Stimulated activated naive CD8-positive, alpha-beta T cell treated with anti-CD3 and anti-CD28 coated beads, Interleukin-15, Interleukin-2, amounts not matched to agents 100 ng/mL and 50 ng/mL, for 24 hours (primary cell): ENCODE measurements around the gene NME1.
A peak's percentile ranks its signal among the peaks of the same experiment; 100 is the strongest.
"Not testable (repeated sequence)": the region's sequence is repeated elsewhere in the genome, so short reads cannot be mapped to it uniquely, and the experiment has no call there.

Experiments used
- H3K27ac Mint-ChIP-seq: one replicate; pipeline ENCODE4 v1.8.0; 2021; ENCODE audit warnings: mild to moderate bottlenecking, mixed read lengths
- H3K27me3 Mint-ChIP-seq: one replicate; pipeline ENCODE4 v1.8.0; 2021; ENCODE audit warnings: mixed read lengths
- H3K36me3 Mint-ChIP-seq: one replicate; pipeline ENCODE4 v1.8.0; 2021; ENCODE audit warnings: low read depth, mixed read lengths
- H3K4me1 Mint-ChIP-seq: one replicate; pipeline ENCODE4 v1.8.0; 2021; ENCODE audit warnings: low read depth, mixed read lengths
- H3K4me3 Mint-ChIP-seq: one replicate; pipeline ENCODE4 v1.8.0; 2021; ENCODE audit warnings: mild to moderate bottlenecking, mixed read lengths
- H3K9me3 Mint-ChIP-seq: one replicate; pipeline ENCODE4 v1.8.0; 2021; ENCODE audit warnings: mixed read lengths

The NME1 gene

GRCh38 chr17:51153210-51154072 lies at the start of gene NME1:
Gene NME1, plus strand, starts transcription at chr17:51153559. Its CDS starts 2,096 bp downstream, at chr17:51155655.
- H3K36me3 Mint-ChIP-seq = peaks cover 17% of the 10 kb centered on the region
- H3K27ac Mint-ChIP-seq = no peak within 1 kb of the TSS
- H3K4me3 Mint-ChIP-seq = no peak within 1 kb of the TSS
- H3K27me3 Mint-ChIP-seq = no peaks in the 10 kb centered on the region
- H3K4me1 Mint-ChIP-seq = peaks cover 11% of the 10 kb centered on the region
- no peaks in the 10 kb centered on the region for H3K9me3 Mint-ChIP-seq

- H3K4me3 Mint-ChIP-seq = no peak overlapping the region
- H3K27me3 Mint-ChIP-seq = no peaks in the 10 kb centered on the region
- H3K4me1 Mint-ChIP-seq = peaks cover 14% of the 10 kb centered on the region
- H3K36me3 Mint-ChIP-seq = peaks cover 13% of the 10 kb centered on the region
- H3K27ac Mint-ChIP-seq = no peak overlapping the region
- H3K9me3 Mint-ChIP-seq = no peaks in the 10 kb centered on the region
These were observed 45.6 kb upstream of the NME1 start for GRCh38 chr17:51107778-51108177.

- H3K27ac Mint-ChIP-seq, H3K4me3 Mint-ChIP-seq, H3K9me3 Mint-ChIP-seq, H3K36me3 Mint-ChIP-seq, H3K27me3 Mint-ChIP-seq: not testable (repeated sequence)
- peaks cover 25% of the 10 kb centered on the region for H3K4me1 Mint-ChIP-seq
These were observed 40.8 kb upstream of the NME1 start for GRCh38 chr17:51112303-51113222.

- Mint-ChIP-seq H3K9me3 (no peaks in the 10 kb centered on the region), H3K36me3 (peaks cover 11% of the 10 kb centered on the region), H3K4me3 (no peak overlapping the region), H3K27ac (no peak overlapping the region), H3K4me1 (peaks cover 47% of the 10 kb centered on the region), H3K27me3 (no peaks in the 10 kb centered on the region)
These were observed 38.2 kb upstream of the NME1 start for GRCh38 chr17:51115179-51115578.

GRCh38 chr17:51118330-51119195 lies 34.8 kb upstream of the NME1 start:
- H3K36me3 Mint-ChIP-seq = peaks cover 11% of the 10 kb centered on the region
- H3K27me3 Mint-ChIP-seq = no peaks in the 10 kb centered on the region
- peaks cover 65% of the 10 kb centered on the region for H3K4me1 Mint-ChIP-seq
- no peaks in the 10 kb centered on the region for H3K9me3 Mint-ChIP-seq
- H3K4me3 Mint-ChIP-seq = peak overlapping the region; percentile 89
- no peak overlapping the region for H3K27ac Mint-ChIP-seq

GRCh38 chr17:51119415-51120356 lies 33.7 kb upstream of the NME1 start:
- peaks cover 11% of the 10 kb centered on the region for H3K36me3 Mint-ChIP-seq
- peak overlapping the region; percentile 89 for H3K4me3 Mint-ChIP-seq
- peak overlapping the region; percentile 95 for H3K27ac Mint-ChIP-seq
- no peaks in the 10 kb centered on the region for H3K27me3 Mint-ChIP-seq
- no peaks in the 10 kb centered on the region for H3K9me3 Mint-ChIP-seq
- H3K4me1 Mint-ChIP-seq = peaks cover 65% of the 10 kb centered on the region

DNA sequence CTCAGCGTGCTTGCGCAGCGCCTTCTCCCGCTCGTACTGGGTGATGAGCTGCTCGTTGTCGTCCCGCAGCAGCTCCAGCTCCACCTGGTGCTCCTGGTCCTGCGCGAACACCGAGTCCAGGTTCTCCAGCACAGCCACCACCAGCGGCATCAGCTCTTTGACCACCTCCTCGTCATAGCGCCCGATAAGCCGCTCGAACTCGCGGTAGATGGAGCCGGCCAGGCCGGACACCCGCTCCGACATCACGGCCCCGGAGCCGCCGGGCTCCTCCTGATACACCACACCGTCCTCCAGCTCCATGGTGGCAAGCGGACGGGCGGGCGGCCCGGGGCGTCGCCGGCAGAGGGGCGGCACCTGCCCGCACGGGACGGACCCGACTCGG lies 33.0 kb upstream of the NME1 start:
- H3K4me1 Mint-ChIP-seq = peaks cover 58% of the 10 kb centered on the region
- H3K36me3 Mint-ChIP-seq = peaks cover 8% of the 10 kb centered on the region
- H3K4me3 Mint-ChIP-seq = peak overlapping the region; percentile 89
- no peaks in the 10 kb centered on the region for H3K27me3 Mint-ChIP-seq
- H3K27ac Mint-ChIP-seq = peak overlapping the region; percentile 95
- no peaks in the 10 kb centered on the region for H3K9me3 Mint-ChIP-seq

DNA sequence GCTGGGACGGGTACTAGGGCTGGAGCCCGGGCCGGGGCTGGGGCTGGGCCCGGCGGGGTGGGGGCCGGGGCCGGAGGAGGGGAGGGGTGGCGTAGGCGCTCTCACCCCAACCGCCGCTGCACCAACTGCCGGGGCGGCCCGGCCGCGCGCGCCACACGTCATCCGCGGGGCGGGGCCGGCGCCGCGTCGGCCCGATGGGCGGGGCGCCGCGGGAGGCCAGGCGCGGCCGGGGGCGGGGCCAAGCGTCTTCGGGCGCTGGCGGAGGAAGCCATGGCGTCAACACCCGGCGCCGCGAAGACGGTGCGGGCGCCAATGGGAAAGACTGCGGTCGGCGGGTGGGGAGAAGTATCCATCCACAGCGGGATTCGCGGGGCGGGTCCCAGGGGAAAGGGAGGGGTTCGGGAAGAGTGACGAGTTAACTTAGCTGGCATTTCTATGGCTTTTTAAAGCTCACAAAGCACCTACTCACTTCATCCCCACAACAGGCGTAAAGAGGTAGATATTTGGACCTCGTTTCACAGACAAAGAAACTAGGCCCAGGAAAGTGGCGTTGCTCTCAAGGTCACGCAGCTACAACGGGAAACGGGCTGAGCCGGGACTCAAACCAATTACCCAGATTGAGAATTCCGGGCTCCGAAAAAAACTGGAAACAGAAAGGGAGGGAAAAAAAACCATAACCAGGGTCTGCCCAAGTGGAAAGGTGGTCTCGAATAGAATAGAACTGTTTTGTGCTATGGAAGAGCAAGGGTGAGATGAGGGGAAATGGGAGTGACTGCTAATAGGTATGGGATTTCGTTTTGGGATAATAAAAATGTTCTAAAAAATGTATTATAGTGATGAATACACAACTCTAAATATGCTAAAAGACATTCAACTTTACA lies 32.4 kb upstream of the NME1 start, which contains the start of gene SPAG9:
TSS of gene SPAG9 (minus strand) at position 130 of the 881 bp plus-strand sequence. CDS start 212 bp downstream, outside the sequence.
- Mint-ChIP-seq H3K4me3 (peak within 1 kb of the TSS; percentile 89), H3K27me3 (no peaks in the 10 kb centered on the region), H3K27ac (peak within 1 kb of the TSS; percentile 99), H3K4me1 (peaks cover 56% of the 10 kb centered on the region), H3K9me3 (no peaks in the 10 kb centered on the region), H3K36me3 (peaks cover 8% of the 10 kb centered on the region)

- H3K36me3 Mint-ChIP-seq = peaks cover 8% of the 10 kb centered on the region
- no peaks in the 10 kb centered on the region for H3K27me3 Mint-ChIP-seq
- peaks cover 48% of the 10 kb centered on the region for H3K4me1 Mint-ChIP-seq
- H3K9me3 Mint-ChIP-seq = no peaks in the 10 kb centered on the region
- peak overlapping the region; percentile 86 for H3K4me3 Mint-ChIP-seq
- H3K27ac Mint-ChIP-seq = peak overlapping the region; percentile 99
These were observed 31.5 kb upstream of the NME1 start for GRCh38 chr17:51121620-51122472.

DNA sequence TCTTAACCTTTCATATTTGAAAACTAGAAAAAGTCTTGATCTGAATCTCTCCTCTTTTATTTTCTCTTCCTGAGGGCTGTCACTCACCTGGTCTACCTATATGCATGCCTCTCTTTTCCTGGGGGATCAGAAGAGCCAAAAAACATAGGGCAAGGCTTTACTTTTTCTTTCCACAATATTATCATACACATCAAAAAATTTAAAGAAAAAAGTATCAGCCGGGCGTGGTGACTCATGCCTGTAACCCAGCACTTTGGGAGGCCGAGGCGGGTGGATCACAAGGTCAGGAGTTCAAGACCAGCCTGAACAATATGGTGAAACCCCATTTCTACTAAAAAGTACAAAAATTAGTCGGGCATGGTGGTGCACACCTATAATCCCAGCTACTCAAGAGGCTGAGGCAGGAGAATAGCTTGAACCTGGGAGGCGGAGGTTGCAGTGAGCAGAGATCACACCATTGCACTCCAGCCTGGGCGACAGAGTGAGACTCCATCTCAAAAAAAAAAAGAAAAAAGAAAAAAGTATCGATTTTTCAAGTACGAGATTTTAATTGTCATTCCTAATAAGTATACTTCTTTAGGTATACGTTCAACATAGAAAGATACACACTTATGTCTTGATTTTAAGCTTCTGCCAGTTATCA lies 30.8 kb upstream of the NME1 start:
- H3K9me3 Mint-ChIP-seq, H3K36me3 Mint-ChIP-seq, H3K27me3 Mint-ChIP-seq: not testable (repeated sequence)
- Mint-ChIP-seq H3K4me1 (peaks cover 42% of the 10 kb centered on the region), H3K27ac (peak overlapping the region; percentile 99), H3K4me3 (peak overlapping the region; percentile 86)

- Mint-ChIP-seq H3K36me3 (no peaks in the 10 kb centered on the region), H3K4me3 (no peak overlapping the region)
These were observed 28.5 kb upstream of the NME1 start for GRCh38 chr17:51124640-51125503.

More at GRCh38 chr17:51124640-51125503, 28.5 kb upstream of the NME1 start:
- Mint-ChIP-seq H3K9me3 (no peaks in the 10 kb centered on the region), H3K27me3 (no peaks in the 10 kb centered on the region), H3K27ac (peak overlapping the region; percentile 75), H3K4me1 (peaks cover 27% of the 10 kb centered on the region)
